ENCODE measurements around the gene THAP10. TPM values are rescaled to one million over a fixed set of nuclear protein-coding genes. Genes with fewer than 3 reads are reported as not detected.

The THAP10 gene
- 1 to 10 TPM; 1.2 to 2.7 (median 1.6) TPM for total RNA-seq
- long read RNA-seq, donor 1, partial matches to known transcripts, result 0 of 3 reads
- long read RNA-seq, donor 1, other reads (novel, unspliced or antisense), result 0 of 3 reads
- long read RNA-seq, donor 2, result 0 reads

DNA sequence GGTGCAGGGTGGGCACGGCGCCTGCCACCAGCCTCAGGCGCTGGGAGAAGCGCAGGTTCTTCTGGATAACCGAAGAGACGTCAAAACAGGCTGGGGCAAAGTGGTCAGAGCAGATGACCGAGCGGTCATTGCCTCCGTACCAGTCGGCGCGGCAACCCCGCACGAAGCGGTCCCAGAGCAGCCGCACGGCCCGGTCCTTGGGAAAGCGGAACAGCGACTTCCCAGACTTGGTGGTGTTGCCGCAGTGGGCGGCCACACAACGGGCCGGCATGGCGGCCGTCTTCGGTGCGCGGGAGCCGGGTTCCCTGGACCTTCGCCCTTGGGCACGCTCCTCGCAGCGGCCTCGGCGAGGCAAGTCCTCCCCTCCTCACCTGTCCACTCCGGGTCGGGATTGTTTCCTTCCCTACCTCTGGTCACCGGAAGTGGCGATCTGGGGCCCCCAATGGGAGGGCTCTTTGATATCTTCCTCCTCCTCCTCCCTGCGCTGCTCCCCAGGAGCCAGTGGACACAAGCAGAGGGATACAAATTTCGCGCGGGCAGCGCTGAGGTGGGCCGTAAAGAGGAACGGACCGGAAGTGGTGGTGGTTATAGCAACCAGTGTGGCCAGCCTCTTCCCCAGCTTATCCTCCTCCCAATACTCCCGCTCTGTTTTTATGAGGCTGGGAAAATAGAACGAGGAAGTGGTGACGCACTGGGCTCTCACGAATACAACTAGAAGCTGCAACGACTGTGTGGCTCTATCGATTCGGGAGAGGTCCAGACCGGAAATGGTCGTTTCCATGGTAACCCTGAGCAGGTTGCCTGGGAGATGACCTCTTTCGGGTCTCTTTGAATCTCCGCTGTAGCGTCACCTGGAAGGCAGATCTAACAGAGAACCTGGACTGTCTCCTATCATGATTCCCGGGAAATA, at the start of gene THAP10, which contains the start of gene LRRC49:
THAP10 (minus strand) TSS at position 432 of the 910 bp plus-strand sequence; CDS start at position 271, 161 bp downstream.
LRRC49 (plus strand) TSS at position 825 of the 910 bp plus-strand sequence; CDS start at position 894, 69 bp downstream.
- DNase-seq (peak; percentile 84 to 90 (median 88)), ATAC-seq (peak; percentile 96)
- TF ChIP-seq, protein P1, sequence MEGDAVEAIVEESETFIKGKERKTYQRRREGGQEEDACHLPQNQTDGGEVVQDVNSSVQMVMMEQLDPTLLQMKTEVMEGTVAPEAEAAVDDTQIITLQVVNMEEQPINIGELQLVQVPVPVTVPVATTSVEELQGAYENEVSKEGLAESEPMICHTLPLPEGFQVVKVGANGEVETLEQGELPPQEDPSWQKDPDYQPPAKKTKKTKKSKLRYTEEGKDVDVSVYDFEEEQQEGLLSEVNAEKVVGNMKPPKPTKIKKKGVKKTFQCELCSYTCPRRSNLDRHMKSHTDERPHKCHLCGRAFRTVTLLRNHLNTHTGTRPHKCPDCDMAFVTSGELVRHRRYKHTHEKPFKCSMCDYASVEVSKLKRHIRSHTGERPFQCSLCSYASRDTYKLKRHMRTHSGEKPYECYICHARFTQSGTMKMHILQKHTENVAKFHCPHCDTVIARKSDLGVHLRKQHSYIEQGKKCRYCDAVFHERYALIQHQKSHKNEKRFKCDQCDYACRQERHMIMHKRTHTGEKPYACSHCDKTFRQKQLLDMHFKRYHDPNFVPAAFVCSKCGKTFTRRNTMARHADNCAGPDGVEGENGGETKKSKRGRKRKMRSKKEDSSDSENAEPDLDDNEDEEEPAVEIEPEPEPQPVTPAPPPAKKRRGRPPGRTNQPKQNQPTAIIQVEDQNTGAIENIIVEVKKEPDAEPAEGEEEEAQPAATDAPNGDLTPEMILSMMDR (IDR thresholded peaks at IDR 0.05), result no peak
- H3K36me3 ChIP-seq (ENCODE audit: low read depth), result no peaks in the 10 kb centered on the region
- H3K4me3 ChIP-seq, result peak within 1 kb of the TSS; percentile 33
- peaks cover 10% of the 10 kb centered on the region for H3K4me1 ChIP-seq (ENCODE audit: low read depth)
- no peaks in the 10 kb centered on the region for H3K9me3 ChIP-seq
- intact Hi-C loops (cut with DNase I, micrococcal nuclease), result no loop called here

DNA sequence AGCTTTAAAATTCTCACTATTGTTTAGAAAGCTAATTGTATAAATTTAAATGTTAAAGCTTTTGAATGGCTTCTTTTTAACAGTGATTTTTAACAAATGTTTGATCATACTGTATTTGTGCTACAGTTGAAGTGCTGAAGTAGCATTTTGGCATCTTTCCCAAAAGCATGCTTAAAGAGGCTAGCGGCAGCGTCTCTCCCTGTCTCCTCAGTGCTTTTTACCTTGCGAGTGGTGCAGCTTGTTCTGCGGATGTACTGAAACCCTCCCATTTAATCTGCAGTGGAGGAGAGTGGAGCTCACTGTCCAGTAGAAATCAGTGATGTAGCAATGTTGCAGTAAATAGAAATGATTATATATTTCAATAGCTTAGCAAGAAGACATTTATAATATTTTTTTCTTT, 44.1 kb upstream of the THAP10 start:
- H3K4me3 ChIP-seq, result no peak overlapping the region
- H3K9me3 ChIP-seq, result no peaks in the 10 kb centered on the region
- no peaks in the 10 kb centered on the region for H3K4me1 ChIP-seq (ENCODE audit: low read depth)
- no peaks in the 10 kb centered on the region for H3K36me3 ChIP-seq (ENCODE audit: low read depth)
- DNase-seq (no peak), ATAC-seq (no peak)
- TF ChIP-seq, protein P1 (IDR thresholded peaks at IDR 0.05), result no peak
- intact Hi-C loops (cut with DNase I, micrococcal nuclease), result no loop called here

DNA sequence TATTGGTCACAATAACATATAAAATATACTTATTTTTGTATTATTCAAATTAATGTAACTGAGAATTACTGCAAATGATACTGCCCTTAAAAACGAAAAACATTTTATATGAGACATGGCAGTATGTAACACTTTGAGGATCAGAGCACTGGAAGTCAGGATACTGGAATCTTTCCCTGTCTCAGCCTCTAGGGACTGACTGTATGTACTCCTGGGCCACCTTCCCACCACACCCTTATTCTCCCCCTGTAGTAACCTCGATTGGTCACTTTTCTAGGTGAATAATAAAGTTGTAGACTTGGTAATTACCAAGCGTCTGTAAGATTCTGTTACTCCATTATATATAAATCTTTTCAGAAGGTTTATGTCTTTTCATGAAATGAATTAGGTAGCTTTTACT, 43.4 kb upstream of the THAP10 start:
- TF ChIP-seq, protein P1 (IDR thresholded peaks at IDR 0.05), result no peak
- H3K4me1 ChIP-seq (ENCODE audit: low read depth), result no peaks in the 10 kb centered on the region
- ATAC-seq (no peak), DNase-seq (no peak)
- intact Hi-C loops (cut with DNase I, micrococcal nuclease), result no loop called here
- no peaks in the 10 kb centered on the region for H3K9me3 ChIP-seq
- no peak overlapping the region for H3K4me3 ChIP-seq
- no peaks in the 10 kb centered on the region for H3K36me3 ChIP-seq (ENCODE audit: low read depth)

DNA sequence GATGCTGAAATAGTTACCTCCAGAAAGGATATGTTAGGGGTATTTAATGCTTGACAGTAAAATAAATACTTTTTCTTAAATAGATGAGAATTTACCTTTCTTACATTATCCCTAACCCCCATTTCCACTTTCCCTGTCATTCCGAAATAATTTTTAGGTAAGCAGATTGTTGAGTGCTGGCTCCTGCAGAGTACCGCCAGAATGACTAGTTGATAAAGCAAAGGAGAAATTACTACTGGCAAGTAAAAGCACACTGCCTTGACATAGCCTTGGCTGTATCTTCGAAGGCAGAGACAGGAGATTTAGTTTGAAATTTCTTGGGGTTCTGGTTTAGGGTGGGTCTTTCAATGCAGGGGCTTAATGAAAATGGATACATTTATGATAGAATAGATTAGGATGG, 41.2 kb upstream of the THAP10 start:
- Histone ChIP-seq H3K9me3 (no peaks in the 10 kb centered on the region), H3K36me3 (ENCODE audit: low read depth) (no peaks in the 10 kb centered on the region), H3K4me1 (ENCODE audit: low read depth) (no peaks in the 10 kb centered on the region), H3K4me3 (no peak overlapping the region)
- TF ChIP-seq, protein P1 (IDR thresholded peaks at IDR 0.05), result no peak
- ATAC-seq (no peak), DNase-seq (no peak)
- intact Hi-C loops (cut with DNase I, micrococcal nuclease), result no loop called here

DNA sequence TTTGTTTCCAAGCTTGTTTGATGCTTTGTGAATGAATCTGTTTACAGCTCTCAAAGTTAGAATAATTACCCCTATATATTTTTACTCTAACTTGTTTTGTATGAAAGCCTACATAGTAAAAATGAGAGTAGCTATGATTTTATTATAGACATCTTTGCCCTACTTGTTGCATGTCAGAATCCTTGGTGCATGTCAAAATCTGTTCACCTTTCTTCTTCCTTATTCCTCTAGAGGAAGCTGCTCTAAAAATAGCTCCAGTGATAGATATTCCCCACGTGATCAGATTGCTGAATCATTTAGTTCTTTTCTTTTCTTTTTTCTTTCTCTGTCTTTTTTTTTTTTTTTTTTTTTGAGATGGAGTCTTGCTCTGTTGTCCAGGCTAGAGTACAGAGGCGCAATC, 40.2 kb upstream of the THAP10 start:
- TF ChIP-seq, protein P1 (IDR thresholded peaks at IDR 0.05), result no peak
- no peak for DNase-seq
- intact Hi-C loops (cut with DNase I, micrococcal nuclease), result no loop called here
- no peak overlapping the region for H3K4me3 ChIP-seq
- H3K9me3 ChIP-seq, result no peaks in the 10 kb centered on the region
- ATAC-seq, result no peak
- no peaks in the 10 kb centered on the region for H3K36me3 ChIP-seq (ENCODE audit: low read depth)
- H3K4me1 ChIP-seq (ENCODE audit: low read depth), result no peaks in the 10 kb centered on the region
